Activated CD8-positive, alpha-beta T cell treated with anti-CD3 and anti-CD28 coated beads for 36 hours (primary cell): Measurements from ENCODE around the gene SNCAIP. TPM values are rescaled to one million over a fixed set of nuclear protein-coding genes. Genes with fewer than 3 reads are reported as not detected.
"Not testable (repeated sequence)": the region's sequence is repeated elsewhere in the genome, so short reads cannot be mapped to it uniquely, and the experiment has no call there.

ENCODE experiments used
- ATAC-seq: fragments of 200-7000 bp; cut with Tn5 transposase; one replicate; pipeline ENCODE4 v1.10.0; 2021; ENCODE audit warnings: mild to moderate bottlenecking, moderate library complexity
- CTCF ChIA-PET: fragments of 350-600 bp; sonication (Branson Sonifier 250); formaldehyde crosslinking; loops from one replicate; lab custom pipeline; 2021; ENCODE audit warnings: antibody characterized with exemption; lab: Charles Lee
- POLR2A ChIA-PET: fragments of 350-600 bp; sonication (Branson Sonifier 250); formaldehyde crosslinking; loops from one replicate; lab custom pipeline; 2021; ENCODE audit warnings: antibody characterized with exemption; lab: Charles Lee
- DNase-seq: peaks from one replicate; pipeline ENCODE4 v3.0.0-alpha.2; 2020
- H3K27ac Mint-ChIP-seq: one replicate; pipeline ENCODE4 v1.8.0; 2021; ENCODE audit warnings: mild to moderate bottlenecking, mixed read lengths
- H3K27me3 Mint-ChIP-seq: one replicate; pipeline ENCODE4 v1.8.0; 2021; ENCODE audit warnings: mixed read lengths
- H3K36me3 Mint-ChIP-seq: one replicate; pipeline ENCODE4 v1.8.0; 2021; ENCODE audit warnings: low read depth, mixed read lengths
- H3K4me1 Mint-ChIP-seq: one replicate; pipeline ENCODE4 v1.8.0; 2021; ENCODE audit warnings: low read depth, mixed read lengths
- H3K4me3 Mint-ChIP-seq: one replicate; pipeline ENCODE4 v1.8.0; 2021; ENCODE audit warnings: mild to moderate bottlenecking, moderate library complexity, mixed read lengths
- H3K9me3 Mint-ChIP-seq: one replicate; pipeline ENCODE4 v1.8.0; 2021; ENCODE audit warnings: mixed read lengths
- intact Hi-C: fragments of 100-400 bp; cut with micrococcal nuclease; formaldehyde crosslinking; loops from one replicate; pipeline ENCODE4 v1.10.0; 2022
- total RNA-seq, 2 experiments: library from RNA; stranded (reverse); gene quantifications; one replicate each; pipeline ENCODE4 v1.2.3, GENCODE V29; 2021
- TF ChIP-seq, protein P1 (sequence below): fragments of 200-600 bp; IDR thresholded peaks from one replicate; pipeline ENCODE4 v1.8.0; 2022; ENCODE audit warnings: antibody characterized with exemption, mild to moderate bottlenecking

Gene SNCAIP
- total RNA-seq, 2 experiments from 2014 or later: not detected

DNA sequence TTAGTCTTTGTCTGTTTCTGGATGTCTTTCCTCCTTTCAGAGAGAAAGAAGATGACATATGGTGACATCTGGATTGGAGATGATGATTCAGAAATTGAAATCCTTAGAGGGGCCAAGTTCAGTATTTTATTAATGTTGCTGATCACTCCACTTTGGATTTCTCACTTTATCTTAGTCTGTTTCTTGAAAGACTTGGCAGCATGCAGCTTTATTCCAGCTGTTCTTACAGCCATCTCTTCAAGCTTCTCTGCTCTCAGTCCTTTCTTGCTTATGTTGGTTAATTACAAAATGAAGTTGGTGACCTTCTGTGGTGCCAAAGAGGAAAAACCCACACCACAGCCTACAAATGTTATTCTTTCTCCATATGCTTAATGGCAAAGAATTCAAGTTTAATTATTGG lies 62.1 kb downstream of the SNCAIP start:
- ChIA-PET POLR2A (interaction anchor here (0.7 kb wide), 1 partner anchor 1749 kb away, joined by 3 read pairs; no protein-coding TSS in a partner anchor), CTCF (no interaction called here)
- no peak overlapping the region for H3K4me3 Mint-ChIP-seq
- H3K27ac Mint-ChIP-seq: no peak overlapping the region
- DNase-seq (no peak), ATAC-seq (no peak)
- no peaks in the 10 kb centered on the region for H3K27me3 Mint-ChIP-seq
- no peaks in the 10 kb centered on the region for H3K4me1 Mint-ChIP-seq
- H3K9me3 Mint-ChIP-seq: no peaks in the 10 kb centered on the region
- H3K36me3 Mint-ChIP-seq: no peaks in the 10 kb centered on the region
- TF ChIP-seq, protein P1, sequence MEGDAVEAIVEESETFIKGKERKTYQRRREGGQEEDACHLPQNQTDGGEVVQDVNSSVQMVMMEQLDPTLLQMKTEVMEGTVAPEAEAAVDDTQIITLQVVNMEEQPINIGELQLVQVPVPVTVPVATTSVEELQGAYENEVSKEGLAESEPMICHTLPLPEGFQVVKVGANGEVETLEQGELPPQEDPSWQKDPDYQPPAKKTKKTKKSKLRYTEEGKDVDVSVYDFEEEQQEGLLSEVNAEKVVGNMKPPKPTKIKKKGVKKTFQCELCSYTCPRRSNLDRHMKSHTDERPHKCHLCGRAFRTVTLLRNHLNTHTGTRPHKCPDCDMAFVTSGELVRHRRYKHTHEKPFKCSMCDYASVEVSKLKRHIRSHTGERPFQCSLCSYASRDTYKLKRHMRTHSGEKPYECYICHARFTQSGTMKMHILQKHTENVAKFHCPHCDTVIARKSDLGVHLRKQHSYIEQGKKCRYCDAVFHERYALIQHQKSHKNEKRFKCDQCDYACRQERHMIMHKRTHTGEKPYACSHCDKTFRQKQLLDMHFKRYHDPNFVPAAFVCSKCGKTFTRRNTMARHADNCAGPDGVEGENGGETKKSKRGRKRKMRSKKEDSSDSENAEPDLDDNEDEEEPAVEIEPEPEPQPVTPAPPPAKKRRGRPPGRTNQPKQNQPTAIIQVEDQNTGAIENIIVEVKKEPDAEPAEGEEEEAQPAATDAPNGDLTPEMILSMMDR: no peak
- intact Hi-C loops: no loop called here

DNA sequence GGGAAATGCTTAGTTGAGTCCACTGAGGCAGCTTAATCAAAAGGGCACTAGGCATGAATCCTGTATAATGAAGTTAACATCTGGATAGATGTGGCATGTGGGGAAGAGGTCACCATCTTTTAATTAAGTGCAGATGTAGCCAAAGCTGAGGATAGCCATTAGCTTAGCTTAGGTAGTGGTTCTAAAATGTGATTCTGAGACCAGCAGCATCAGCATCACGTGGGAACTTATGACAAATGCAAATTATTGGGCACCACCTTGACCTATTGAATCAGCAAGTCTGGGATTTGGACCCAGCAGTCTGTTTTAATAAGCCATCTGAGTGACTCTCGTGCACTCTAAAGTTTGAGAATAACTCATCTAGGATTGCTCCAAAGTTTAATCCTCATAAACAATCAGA lies 63.8 kb downstream of the SNCAIP start:
- Mint-ChIP-seq H3K4me3 (no peak overlapping the region), H3K36me3 (no peaks in the 10 kb centered on the region), H3K27me3 (no peaks in the 10 kb centered on the region), H3K27ac (no peak overlapping the region), H3K4me1 (no peaks in the 10 kb centered on the region), H3K9me3 (no peaks in the 10 kb centered on the region)
- no peak for DNase-seq
- TF ChIP-seq, protein P1: no peak
- no peak for ATAC-seq
- ChIA-PET CTCF (no interaction called here), POLR2A (no interaction called here)
- intact Hi-C loops: no loop called here

DNA sequence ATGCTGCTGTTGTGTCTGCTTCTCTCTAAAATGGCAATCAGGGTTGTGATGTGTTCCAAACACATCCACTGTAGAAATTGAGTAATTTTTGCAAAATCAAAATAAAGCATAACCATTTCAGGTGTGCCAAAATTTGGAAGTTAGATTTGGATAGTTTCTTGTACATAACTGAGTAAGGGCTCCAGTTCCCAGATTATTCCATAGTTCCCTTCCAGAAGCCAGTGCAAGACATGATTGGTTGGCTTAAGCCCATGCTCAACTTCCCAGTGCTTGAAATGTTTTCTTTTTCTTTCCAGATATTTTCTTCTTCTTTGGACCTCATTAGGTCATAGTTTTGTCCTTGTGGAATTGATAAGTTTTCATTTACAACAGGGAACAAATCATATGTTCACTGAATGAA lies 64.2 kb downstream of the SNCAIP start:
- Mint-ChIP-seq H3K9me3 (no peaks in the 10 kb centered on the region), H3K4me1 (no peaks in the 10 kb centered on the region), H3K36me3 (no peaks in the 10 kb centered on the region), H3K4me3 (no peak overlapping the region), H3K27ac (no peak overlapping the region), H3K27me3 (no peaks in the 10 kb centered on the region)
- intact Hi-C loops: no loop called here
- DNase-seq (no peak), ATAC-seq (no peak)
- ChIA-PET POLR2A (no interaction called here), CTCF (no interaction called here)
- TF ChIP-seq, protein P1: no peak

DNA sequence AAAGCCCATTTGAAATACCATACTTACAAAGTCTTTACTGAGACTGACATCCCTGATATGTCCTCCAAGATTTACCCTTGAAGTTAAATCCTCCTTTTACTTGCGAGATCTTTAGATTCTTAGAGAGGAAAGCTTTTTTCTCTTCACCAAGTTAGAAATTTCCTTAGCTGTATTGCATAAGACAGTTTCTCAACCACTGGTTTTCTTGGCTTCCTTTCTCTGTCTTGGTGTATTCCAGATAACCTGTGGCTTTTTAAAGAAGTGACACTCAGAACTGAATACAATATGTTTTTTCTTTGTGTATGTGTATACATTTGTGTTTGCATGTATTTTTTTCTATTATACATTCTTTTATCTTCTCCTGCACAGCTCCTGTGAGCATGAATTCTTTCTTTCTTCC lies 65.0 kb downstream of the SNCAIP start:
- no peaks in the 10 kb centered on the region for H3K27me3 Mint-ChIP-seq
- DNase-seq (no peak), ATAC-seq (no peak)
- H3K27ac Mint-ChIP-seq: no peak overlapping the region
- ChIA-PET POLR2A (no interaction called here), CTCF (no interaction called here)
- H3K4me3 Mint-ChIP-seq: no peak overlapping the region
- TF ChIP-seq, protein P1: no peak
- intact Hi-C loops: no loop called here
- no peaks in the 10 kb centered on the region for H3K36me3 Mint-ChIP-seq
- H3K4me1 Mint-ChIP-seq: no peaks in the 10 kb centered on the region
- H3K9me3 Mint-ChIP-seq: no peaks in the 10 kb centered on the region

DNA sequence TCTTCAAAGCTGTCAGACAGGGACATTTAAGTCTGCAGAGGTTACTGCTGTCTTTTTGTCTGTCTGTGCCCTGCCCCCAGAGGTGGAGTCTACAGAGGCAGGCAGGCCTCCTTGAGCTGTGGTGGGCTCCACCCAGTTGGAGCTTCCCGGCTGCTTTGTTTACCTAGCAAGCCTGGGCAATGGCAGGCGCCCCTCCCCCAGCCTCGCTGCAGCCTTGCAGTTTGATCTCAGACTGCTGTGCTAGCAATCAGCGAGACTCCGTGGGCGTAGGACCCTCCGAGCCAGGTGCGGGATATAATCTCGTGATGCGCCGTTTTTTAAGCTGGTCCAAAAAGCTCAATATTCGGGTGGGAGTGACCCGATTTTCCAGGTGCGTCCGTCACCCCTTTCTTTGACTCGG lies 70.9 kb downstream of the SNCAIP start:
- H3K36me3 Mint-ChIP-seq, POLR2A ChIA-PET, H3K27ac Mint-ChIP-seq, ATAC-seq, CTCF ChIA-PET, DNase-seq, H3K27me3 Mint-ChIP-seq, H3K4me3 Mint-ChIP-seq, H3K9me3 Mint-ChIP-seq, intact Hi-C loops, H3K4me1 Mint-ChIP-seq: not testable (repeated sequence)

DNA sequence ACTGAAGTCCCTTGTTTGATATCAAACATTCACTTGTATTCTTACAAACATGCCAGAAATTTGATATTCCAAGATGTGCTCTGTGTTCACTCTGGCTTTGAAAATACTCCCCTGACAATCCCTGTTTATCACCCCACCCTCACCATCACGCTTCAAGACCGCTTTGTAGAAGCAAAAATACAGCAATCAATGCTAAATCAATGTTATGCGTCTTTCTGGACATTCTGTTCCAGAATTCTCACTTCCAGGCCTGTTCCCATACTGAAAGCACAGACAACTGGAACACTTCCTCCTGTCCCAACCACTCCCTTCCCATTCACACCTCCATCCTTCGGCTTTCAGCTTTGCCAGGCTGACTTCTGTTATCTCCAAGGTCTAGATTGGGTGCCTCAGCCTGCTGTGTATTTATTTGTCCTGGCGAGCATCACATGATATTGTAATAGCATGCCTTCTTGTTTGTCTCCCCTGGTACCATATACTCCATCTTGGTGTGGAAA lies 72.8 kb downstream of the SNCAIP start:
- Mint-ChIP-seq H3K27me3 (no peaks in the 10 kb centered on the region), H3K4me3 (no peak overlapping the region), H3K9me3 (no peaks in the 10 kb centered on the region), H3K4me1 (no peaks in the 10 kb centered on the region), H3K36me3 (no peaks in the 10 kb centered on the region), H3K27ac (no peak overlapping the region)
- ATAC-seq (no peak), DNase-seq (no peak)
- ChIA-PET CTCF (no interaction called here), POLR2A (no interaction called here)
- intact Hi-C loops: no loop called here
- TF ChIP-seq, protein P1: no peak
